Activated CD4-positive, CD25-positive, alpha-beta regulatory T cell (primary cell): ENCODE measurements around the gene SPACA4.

Experiments
- DNase-seq, 4 experiments: peaks; one replicate each; lab custom pipeline; 2025; lab: John Stamatoyannopoulos, UW

The SPACA4 gene

GRCh38 chr19:48650974-48651682 is 44.6 kb downstream of the SPACA4 start:
- DNase-seq, result no peak

- no peak for DNase-seq
Measured at GRCh38 chr19:48651683-48652048, 45.1 kb downstream of the SPACA4 start.

- DNase-seq, result no peak
Measured at GRCh38 chr19:48654299-48655059, 47.9 kb downstream of the SPACA4 start.

- DNase-seq, result no peak
Measured at GRCh38 chr19:48656840-48657474, 50.4 kb downstream of the SPACA4 start.
